ENCODE measurements around the gene GRIN2A. TPM values are rescaled to one million over a fixed set of nuclear protein-coding genes. Genes with fewer than 3 reads are reported as not detected.
A peak's percentile ranks its signal among the peaks of the same experiment; 100 is the strongest.

The GRIN2A gene
- total and polyA plus RNA-seq, 8 donors: 0.03 to 0.96 (median 0.26) TPM

- H3K4me3 ChIP-seq: no peak overlapping the region
- no peaks in the 10 kb centered on the region for H3K4me1 ChIP-seq
- no peak overlapping the region for H3K27ac ChIP-seq
- peaks cover 0 to 13% of the 10 kb centered on the region in 2 donors for H3K9me3 ChIP-seq
- intact Hi-C loops (cut with DNase I): no loop called here
- DNase-seq: no peak
- H3K36me3 ChIP-seq: no peaks in the 10 kb centered on the region
- no peak for TF ChIP-seq CTCF (IDR thresholded peaks at IDR 0.05)
- ATAC-seq: no peak
- no peaks in the 10 kb centered on the region for H3K27me3 ChIP-seq
These were observed 380.6 kb downstream of the GRIN2A start for GRCh38 chr16:9801651-9802050.

GRCh38 chr16:9800186-9800738, 382.0 kb downstream of the GRIN2A start:
- no peak overlapping the region for H3K27ac ChIP-seq
- ATAC-seq (no peak), DNase-seq (no peak)
- H3K27me3 ChIP-seq: no peaks in the 10 kb centered on the region
- intact Hi-C loops (cut with DNase I): no loop called here
- peaks cover 0 to 11% of the 10 kb centered on the region in 2 donors for H3K9me3 ChIP-seq
- no peak overlapping the region for H3K4me3 ChIP-seq
- H3K36me3 ChIP-seq: no peaks in the 10 kb centered on the region
- no peak for TF ChIP-seq CTCF (IDR thresholded peaks at IDR 0.05)
- no peaks in the 10 kb centered on the region for H3K4me1 ChIP-seq

- no peak for TF ChIP-seq CTCF (IDR thresholded peaks at IDR 0.05)
- intact Hi-C loops (cut with DNase I): no loop called here
- Histone ChIP-seq H3K36me3 (no peaks in the 10 kb centered on the region), H3K27me3 (no peaks in the 10 kb centered on the region), H3K4me3 (no peak overlapping the region), H3K9me3 (peaks cover 0 to 11% of the 10 kb centered on the region in 2 donors), H3K4me1 (no peaks in the 10 kb centered on the region), H3K27ac (no peak overlapping the region)
- DNase-seq (no peak), ATAC-seq (no peak)
These were observed 383.2 kb downstream of the GRIN2A start for GRCh38 chr16:9798952-9799580.

GRCh38 chr16:9798474-9798873, 383.8 kb downstream of the GRIN2A start:
- intact Hi-C loops (cut with DNase I): no loop called here
- TF ChIP-seq CTCF (IDR thresholded peaks at IDR 0.05): no peak
- no peak for DNase-seq
- no peaks in the 10 kb centered on the region for H3K36me3 ChIP-seq
- no peaks in the 10 kb centered on the region for H3K27me3 ChIP-seq
- H3K4me3 ChIP-seq: no peak overlapping the region
- H3K9me3 ChIP-seq: peaks cover 0 to 11% of the 10 kb centered on the region in 2 donors
- H3K4me1 ChIP-seq: no peaks in the 10 kb centered on the region
- ATAC-seq: no peak
- H3K27ac ChIP-seq: no peak overlapping the region

- H3K36me3 ChIP-seq: no peaks in the 10 kb centered on the region
- TF ChIP-seq CTCF (IDR thresholded peaks at IDR 0.05): no peak
- no peak overlapping the region for H3K27ac ChIP-seq
- no peak overlapping the region for H3K4me3 ChIP-seq
- no peaks in the 10 kb centered on the region for H3K4me1 ChIP-seq
- peaks cover 0 to 9% of the 10 kb centered on the region in 2 donors for H3K9me3 ChIP-seq
- no peaks in the 10 kb centered on the region for H3K27me3 ChIP-seq
- intact Hi-C loops (cut with DNase I): no loop called here
- DNase-seq (no peak), ATAC-seq (peak; percentile 23)
These were observed 384.9 kb downstream of the GRIN2A start for GRCh38 chr16:9797306-9797705.

Data from left lung (tissue), 10 donors.